HG03575 (cell line): ENCODE results near the gene BAK1.
"Not testable (repeated sequence)": the region's sequence is repeated elsewhere in the genome, so short reads cannot be mapped to it uniquely, and the experiment has no call there.

Experiments
- ATAC-seq: cut with Tn5 transposase; IDR thresholded peaks from one replicate; pipeline ENCODE4 v1.9.1; 2021; ENCODE audit not compliant: unreplicated experiment, insufficient number of reproducible peaks, low FRiP score; ENCODE audit errors: extremely low read depth

Gene BAK1

GRCh38 chr6:33530617-33531016 lies 49.5 kb downstream of the BAK1 start:
- not testable (repeated sequence) for ATAC-seq
